Epithelial cell of proximal tubule (primary cell): ENCODE data around the gene PRKACB. TPM values are rescaled to one million over a fixed set of nuclear protein-coding genes. Genes with fewer than 3 reads are reported as not detected.
"Not testable (repeated sequence)": the region's sequence is repeated elsewhere in the genome, so short reads cannot be mapped to it uniquely, and the experiment has no call there.

Experiments
- DNase-seq: peaks from one replicate; pipeline ENCODE4 v3.0.0-alpha.2; 2011; ENCODE audit warnings: low read depth
- H3K4me3 ChIP-seq: 2 replicates; pipeline ENCODE4 v1.5.1; 2011; ENCODE audit warnings: low read depth, mild to moderate bottlenecking, low read length
- total RNA-seq: library from RNA; depleted of rRNA; stranded (reverse); fragments of >200 nt; gene quantifications from 2 replicates; pipeline ENCODE4 v1.2.3, GENCODE V29; 2015
- TF ChIP-seq, protein P1 (sequence below): conservative IDR thresholded peaks from 2 replicates; pipeline ENCODE4 v1.5.1; 2012; ENCODE audit warnings: low read depth, mild to moderate bottlenecking, low read length

The PRKACB gene
- total RNA-seq, 1 donor from 2014 or later, result 10.1 TPM

DNA sequence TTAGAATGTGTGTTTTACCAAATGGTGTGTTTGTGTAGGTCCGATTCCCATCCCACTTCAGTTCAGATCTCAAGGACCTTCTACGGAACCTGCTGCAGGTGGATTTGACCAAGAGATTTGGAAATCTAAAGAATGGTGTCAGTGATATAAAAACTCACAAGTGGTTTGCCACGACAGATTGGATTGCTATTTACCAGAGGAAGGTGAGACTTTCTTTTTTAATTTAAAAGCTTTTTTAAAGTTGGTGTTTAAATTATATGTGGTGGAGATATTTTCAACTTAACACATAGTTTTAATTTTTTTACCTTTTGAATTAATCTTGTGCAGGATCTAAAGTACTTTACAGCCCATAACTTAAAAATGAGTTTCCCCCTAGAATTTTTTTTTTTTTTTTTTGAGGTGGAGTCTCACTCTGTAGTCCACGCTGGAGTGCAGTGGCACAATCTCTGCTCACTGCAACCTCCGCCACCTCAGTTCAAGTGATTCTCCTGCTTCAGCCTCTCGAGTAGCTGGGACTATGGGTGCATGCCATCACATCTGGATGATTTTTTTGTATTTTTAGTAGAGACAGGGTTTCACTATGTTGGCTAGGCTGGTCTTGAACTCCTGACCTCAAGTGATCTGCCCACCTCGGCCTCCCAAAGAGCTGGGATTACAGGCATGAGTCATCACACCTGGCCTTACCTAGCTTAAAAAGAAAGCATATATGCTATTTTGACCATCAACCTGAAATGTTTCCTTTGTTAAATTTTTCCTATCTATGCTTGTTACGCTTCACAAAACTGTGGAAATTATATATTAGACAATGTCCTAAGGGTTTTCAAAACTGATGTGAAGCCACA, 70.3 kb downstream of the PRKACB start:
- no peak overlapping the region for H3K4me3 ChIP-seq
- TF ChIP-seq, protein P1, sequence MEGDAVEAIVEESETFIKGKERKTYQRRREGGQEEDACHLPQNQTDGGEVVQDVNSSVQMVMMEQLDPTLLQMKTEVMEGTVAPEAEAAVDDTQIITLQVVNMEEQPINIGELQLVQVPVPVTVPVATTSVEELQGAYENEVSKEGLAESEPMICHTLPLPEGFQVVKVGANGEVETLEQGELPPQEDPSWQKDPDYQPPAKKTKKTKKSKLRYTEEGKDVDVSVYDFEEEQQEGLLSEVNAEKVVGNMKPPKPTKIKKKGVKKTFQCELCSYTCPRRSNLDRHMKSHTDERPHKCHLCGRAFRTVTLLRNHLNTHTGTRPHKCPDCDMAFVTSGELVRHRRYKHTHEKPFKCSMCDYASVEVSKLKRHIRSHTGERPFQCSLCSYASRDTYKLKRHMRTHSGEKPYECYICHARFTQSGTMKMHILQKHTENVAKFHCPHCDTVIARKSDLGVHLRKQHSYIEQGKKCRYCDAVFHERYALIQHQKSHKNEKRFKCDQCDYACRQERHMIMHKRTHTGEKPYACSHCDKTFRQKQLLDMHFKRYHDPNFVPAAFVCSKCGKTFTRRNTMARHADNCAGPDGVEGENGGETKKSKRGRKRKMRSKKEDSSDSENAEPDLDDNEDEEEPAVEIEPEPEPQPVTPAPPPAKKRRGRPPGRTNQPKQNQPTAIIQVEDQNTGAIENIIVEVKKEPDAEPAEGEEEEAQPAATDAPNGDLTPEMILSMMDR, result no peak
- DNase-seq, result no peak

DNA sequence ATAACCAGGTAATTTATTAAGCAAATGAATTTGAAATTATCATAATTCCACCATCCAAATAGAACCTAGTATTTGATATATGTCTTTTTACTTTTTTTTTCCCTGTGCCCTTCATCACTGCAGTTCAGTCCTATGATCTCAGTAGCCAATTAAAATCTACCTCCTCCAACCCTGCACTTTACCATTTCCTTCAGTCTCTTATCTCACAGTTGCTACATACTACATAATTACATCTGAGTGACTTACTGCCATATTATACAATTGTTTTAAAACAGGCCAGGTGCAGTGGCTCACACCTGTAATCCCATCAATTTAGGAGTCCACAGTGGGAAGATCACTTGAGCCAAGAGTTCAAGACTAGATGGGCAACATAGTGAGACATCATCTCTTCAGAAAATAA, 73.2 kb downstream of the PRKACB start:
- H3K4me3 ChIP-seq, result no peak overlapping the region
- DNase-seq, result no peak
- TF ChIP-seq, protein P1, result no peak

DNA sequence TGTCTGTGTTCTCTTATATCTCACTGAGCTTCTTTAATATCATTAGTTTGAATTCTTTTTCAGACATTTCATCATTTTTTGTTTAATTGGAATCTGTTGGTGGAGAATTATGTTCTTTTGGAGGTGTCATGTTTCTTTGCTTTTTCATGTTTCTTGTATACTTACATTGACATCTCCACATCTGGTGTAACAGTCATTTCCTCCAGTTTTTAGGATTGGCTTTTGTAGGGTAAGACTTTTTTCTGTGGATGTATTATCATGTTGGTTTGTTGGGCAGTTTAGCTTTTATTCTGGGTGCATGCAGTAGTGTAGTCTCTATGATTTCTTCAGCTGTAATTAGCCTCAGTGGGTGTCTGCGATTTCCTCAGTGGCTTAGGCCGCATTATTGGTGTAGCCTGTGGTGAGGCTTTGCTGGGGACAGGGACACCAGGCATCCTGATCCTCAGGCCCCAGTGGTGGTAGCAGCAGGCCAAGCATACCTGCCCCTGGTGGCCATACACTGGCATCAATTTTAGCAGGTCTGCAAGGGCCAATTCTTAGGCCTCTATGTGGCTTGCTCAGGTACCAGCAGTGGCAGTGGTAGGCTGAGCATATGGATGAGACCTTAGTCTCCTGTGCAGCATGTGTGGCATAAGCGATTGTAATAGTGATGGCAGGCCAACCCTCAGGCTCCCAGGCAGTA, 79.8 kb downstream of the PRKACB start:
- DNase-seq, result no peak
- H3K4me3 ChIP-seq, result no peak overlapping the region
- TF ChIP-seq, protein P1, result no peak

DNA sequence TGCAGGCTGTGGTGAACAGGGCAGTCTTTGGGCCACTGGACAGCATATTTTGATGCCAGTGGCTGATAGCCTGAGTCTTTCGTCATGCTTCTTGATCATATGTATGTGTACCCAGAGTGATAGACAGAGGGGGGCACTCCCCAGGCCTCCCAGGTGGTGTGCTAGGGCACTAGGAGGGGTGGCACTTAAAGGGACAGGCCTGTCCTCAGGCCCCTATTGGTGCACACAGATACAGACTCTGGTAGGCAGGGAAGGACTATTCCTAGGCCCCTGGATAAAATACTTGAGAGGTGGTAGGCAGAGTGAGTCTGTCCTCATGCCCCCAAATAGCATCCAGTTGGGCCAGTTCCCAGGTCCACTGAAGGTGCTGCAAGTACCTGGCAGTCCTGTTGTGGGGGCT, 80.8 kb downstream of the PRKACB start:
- TF ChIP-seq, protein P1, result no peak
- no peak overlapping the region for H3K4me3 ChIP-seq
- no peak for DNase-seq

DNA sequence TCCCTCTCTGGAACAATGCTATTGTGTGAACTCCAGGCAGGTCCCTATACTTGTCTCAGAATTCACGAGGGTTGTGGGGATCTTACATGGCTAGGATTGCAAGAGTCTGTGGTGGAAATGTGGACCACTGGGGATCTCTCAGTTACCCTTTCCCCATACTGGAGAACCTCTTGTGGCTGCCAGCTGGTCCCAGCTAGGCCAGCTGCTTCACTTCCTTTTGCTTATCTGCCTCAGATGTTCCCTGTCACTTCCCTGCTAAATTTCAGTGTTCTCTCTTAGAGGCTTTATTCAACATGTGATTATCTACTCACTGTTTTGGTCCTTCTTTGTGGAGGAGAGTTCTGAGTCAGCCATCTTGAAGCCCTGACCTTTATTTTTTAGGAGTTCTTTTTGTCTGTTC, 81.6 kb downstream of the PRKACB start:
- H3K4me3 ChIP-seq, result no peak overlapping the region
- no peak for DNase-seq
- TF ChIP-seq, protein P1, result no peak

DNA sequence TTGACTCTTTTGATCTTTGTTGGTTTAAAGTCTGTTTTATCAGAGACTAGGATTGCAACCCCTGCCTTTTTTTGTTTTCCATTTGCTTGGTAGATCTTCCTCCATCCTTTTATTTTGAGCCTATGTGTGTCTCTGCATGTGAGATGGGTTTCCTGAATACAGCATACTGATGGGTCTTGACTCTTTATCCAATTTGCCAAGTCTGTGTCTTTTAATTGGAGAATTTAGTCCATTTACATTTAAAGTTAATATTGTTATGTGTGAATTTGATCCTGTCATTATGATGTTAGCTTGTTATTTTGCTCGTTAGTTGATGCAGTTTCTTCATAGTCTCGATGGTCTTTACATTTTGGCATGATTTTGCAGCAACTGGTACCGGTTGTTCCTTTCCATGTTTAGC, 88.6 kb downstream of the PRKACB start:
- not testable (repeated sequence) for DNase-seq, H3K4me3 ChIP-seq

DNA sequence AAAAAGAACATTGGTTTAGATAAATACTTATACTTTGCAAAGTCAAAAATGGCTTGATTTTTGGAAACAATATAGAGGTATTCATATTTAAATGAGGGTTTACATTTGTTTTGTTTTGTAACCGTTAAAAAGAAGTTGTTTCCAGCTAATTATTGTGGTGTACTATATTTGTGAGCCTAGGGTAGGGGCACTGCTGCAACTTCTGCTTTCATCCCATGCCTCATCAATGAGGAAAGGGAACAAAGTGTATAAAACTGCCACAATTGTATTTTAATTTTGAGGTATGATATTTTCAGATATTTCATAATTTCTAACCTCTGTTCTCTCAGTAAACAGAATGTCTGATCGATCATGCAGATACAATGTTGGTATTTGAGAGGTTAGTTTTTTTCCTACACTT, 92.2 kb downstream of the PRKACB start:
- H3K4me3 ChIP-seq, result no peak overlapping the region
- TF ChIP-seq, protein P1, result no peak
- DNase-seq, result no peak
